GM13977 (cell line): ENCODE results near the gene AMBRA1.
A peak's percentile ranks its signal among the peaks of the same experiment; 100 is the strongest.

Experiments
- DNase-seq: peaks from one replicate; pipeline ENCODE4 v3.0.0; 2012; ENCODE audit warnings: low spot score
- in situ Hi-C: fragments of 300-500 bp; cut with MboI; formaldehyde crosslinking; loops from one replicate; pipeline ENCODE4 v1.12.0; 2022; ENCODE audit warnings: low sequenced_read_pairs, low pct_unique_long_range_greater_than_20kb, mixed read lengths, inconsistent platforms; ENCODE audit not compliant: unreplicated experiment
- TF ChIP-seq, protein P1 (sequence below): IDR thresholded peaks from 2 replicates; pipeline ENCODE4 v1.5.1; 2012; ENCODE audit warnings: mild to moderate bottlenecking, control low read depth; ENCODE audit not compliant: insufficient read depth; ENCODE audit errors: extremely low read depth, missing control alignments

AMBRA1 gene

GRCh38 chr11:46391578-46392420 is 202.0 kb downstream of the AMBRA1 start, which contains the start of gene CHRM4:
CHRM4 (minus strand) TSS chr11:46391776; CDS start chr11:46386557, 5,219 bp downstream.
- peak; percentile 89 for DNase-seq
- TF ChIP-seq, protein P1, sequence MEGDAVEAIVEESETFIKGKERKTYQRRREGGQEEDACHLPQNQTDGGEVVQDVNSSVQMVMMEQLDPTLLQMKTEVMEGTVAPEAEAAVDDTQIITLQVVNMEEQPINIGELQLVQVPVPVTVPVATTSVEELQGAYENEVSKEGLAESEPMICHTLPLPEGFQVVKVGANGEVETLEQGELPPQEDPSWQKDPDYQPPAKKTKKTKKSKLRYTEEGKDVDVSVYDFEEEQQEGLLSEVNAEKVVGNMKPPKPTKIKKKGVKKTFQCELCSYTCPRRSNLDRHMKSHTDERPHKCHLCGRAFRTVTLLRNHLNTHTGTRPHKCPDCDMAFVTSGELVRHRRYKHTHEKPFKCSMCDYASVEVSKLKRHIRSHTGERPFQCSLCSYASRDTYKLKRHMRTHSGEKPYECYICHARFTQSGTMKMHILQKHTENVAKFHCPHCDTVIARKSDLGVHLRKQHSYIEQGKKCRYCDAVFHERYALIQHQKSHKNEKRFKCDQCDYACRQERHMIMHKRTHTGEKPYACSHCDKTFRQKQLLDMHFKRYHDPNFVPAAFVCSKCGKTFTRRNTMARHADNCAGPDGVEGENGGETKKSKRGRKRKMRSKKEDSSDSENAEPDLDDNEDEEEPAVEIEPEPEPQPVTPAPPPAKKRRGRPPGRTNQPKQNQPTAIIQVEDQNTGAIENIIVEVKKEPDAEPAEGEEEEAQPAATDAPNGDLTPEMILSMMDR = peak; percentile 46
- in situ Hi-C loops = loop anchor here (10.0 kb wide), 1 partner anchor 143 kb away; no protein-coding TSS in a partner anchor

DNA sequence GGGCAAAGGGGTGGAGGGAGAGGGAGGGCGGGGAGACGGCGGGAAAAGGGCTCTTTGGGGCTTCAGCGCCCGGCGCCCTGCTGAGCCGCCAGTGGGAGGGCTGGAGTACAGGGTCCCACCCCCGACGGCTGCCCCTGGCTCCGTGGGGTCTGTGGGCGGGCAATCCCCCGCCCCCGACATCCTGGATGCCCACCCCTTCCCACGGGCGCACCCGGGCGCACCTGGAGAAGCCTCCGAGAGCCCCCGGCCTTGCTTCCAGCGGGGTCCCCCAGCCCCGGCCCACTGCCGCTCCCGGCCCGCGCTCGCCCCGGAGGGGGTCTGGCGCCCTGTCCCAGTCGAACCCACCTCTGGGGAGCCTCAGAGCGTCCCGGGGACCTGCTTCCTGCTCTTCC is 202.6 kb downstream of the AMBRA1 start:
- DNase-seq = peak; percentile 60
- in situ Hi-C loops = loop anchor here (10.0 kb wide), 1 partner anchor 144 kb away; no protein-coding TSS in a partner anchor
- TF ChIP-seq, protein P1 = no peak

GRCh38 chr11:46390331-46391171 is 203.3 kb downstream of the AMBRA1 start:
- in situ Hi-C loops = loop anchor here (10.0 kb wide), 1 partner anchor 144 kb away; no protein-coding TSS in a partner anchor
- DNase-seq = peak; percentile 67
- TF ChIP-seq, protein P1 = no peak

DNA sequence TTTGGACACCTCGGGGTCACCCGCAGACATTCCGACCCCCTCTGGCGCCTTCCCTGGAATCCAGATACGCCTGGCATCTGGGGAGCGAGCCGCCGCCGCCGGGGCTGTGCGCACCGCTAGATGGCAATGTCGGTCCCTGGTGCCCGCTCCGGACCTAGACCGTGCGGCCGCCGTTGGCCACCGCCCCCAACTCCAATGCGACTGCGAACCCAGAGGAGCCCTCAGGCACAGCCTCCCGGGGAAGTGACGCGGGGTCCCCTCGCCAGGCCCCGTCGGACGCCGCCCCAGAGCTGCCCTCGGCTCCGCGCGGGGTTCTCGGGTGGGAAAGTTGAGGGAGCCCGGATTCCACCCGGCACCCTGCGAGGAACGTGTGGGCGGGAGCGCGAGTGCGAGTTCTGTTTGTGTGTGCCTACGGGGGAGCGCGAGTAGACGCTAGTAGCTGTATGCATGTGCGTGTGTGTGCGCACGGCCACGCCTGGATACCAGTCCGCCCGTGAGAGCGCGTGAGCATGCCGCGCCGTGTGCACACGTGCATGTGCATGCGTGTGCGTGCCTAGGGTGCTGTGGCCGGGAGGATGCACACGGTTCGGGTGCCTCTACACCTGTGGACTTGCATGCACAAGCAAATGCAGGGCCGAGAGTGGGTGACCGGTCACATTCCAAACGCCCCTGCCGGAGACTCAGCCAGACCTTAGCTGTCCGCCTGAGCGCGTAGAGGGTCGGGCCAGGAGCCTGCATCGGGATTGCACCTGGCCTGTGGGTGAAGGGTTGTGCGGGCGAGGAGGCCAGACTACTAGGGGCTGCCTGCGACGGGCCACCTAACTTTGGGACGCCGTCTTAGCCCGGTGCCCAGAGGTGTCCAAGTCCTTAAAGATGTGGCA is 204.1 kb downstream of the AMBRA1 start:
- in situ Hi-C loops = loop anchor here (10.0 kb wide), 1 partner anchor 145 kb away; no protein-coding TSS in a partner anchor
- TF ChIP-seq, protein P1 = peak; percentile 96
- peak; percentile 94 for DNase-seq

- TF ChIP-seq, protein P1 = peak; percentile 9
- in situ Hi-C loops = no loop called here
- DNase-seq = peak; percentile 47
Observed at GRCh38 chr11:46388619-46389449, 205.0 kb downstream of the AMBRA1 start.
